Measurements from ENCODE around the gene TM2D3. TPM values are rescaled to one million over a fixed set of nuclear protein-coding genes. Genes with fewer than 3 reads are reported as not detected.
A peak's percentile ranks its signal among the peaks of the same experiment; 100 is the strongest.

Gene TM2D3
- total RNA-seq, 1 experiment from 2014 or later: 23.1 TPM

GRCh38 chr15:101641129-101641764, 10.9 kb downstream of the TM2D3 start:
- Mint-ChIP-seq H3K27ac (peak overlapping the region; percentile 74; the same call in 1 of the 2 replicates), H3K27me3 (ENCODE audit: low read depth) (no peaks in the 10 kb centered on the region), H3K9me3 (no peaks in the 10 kb centered on the region), H3K4me3 (no peak overlapping the region), H3K4me1 (peaks cover 23% of the 10 kb centered on the region), H3K36me3 (peaks cover 31% of the 10 kb centered on the region)
- ChIA-PET POLR2A (no interaction called here), CTCF (interaction anchor here (0.6 to 2.9 kb wide), 18 partner anchors 12 to 745 kb away, joined by 3 to 14 read pairs (median 3); partner anchors contain the start of gene TARS3)
- DNase-seq (ENCODE audit: low spot score) (peak; percentile 76), ATAC-seq (peak; percentile 42)
- TF ChIP-seq IRF2 (CRISPR knock-in tag; IDR thresholded peaks at IDR 0.05; ENCODE audit: borderline replicate concordance, low read depth) (no peak), MYBL2 (CRISPR knock-in tag; IDR thresholded peaks at IDR 0.05) (no peak), CTCF (IDR thresholded peaks at IDR 0.05) (peak; percentile 92)
- TF ChIP-seq, protein P1, sequence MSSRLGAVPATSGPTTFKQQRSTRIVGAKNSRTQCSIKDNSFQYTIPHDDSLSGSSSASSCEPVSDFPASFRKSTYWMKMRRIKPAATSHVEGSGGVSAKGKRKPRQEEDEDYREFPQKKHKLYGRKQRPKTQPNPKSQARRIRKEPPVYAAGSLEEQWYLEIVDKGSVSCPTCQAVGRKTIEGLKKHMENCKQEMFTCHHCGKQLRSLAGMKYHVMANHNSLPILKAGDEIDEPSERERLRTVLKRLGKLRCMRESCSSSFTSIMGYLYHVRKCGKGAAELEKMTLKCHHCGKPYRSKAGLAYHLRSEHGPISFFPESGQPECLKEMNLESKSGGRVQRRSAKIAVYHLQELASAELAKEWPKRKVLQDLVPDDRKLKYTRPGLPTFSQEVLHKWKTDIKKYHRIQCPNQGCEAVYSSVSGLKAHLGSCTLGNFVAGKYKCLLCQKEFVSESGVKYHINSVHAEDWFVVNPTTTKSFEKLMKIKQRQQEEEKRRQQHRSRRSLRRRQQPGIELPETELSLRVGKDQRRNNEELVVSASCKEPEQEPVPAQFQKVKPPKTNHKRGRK (CRISPR knock-in tag; IDR thresholded peaks at IDR 0.05; ENCODE audit: borderline replicate concordance): no peak

DNA sequence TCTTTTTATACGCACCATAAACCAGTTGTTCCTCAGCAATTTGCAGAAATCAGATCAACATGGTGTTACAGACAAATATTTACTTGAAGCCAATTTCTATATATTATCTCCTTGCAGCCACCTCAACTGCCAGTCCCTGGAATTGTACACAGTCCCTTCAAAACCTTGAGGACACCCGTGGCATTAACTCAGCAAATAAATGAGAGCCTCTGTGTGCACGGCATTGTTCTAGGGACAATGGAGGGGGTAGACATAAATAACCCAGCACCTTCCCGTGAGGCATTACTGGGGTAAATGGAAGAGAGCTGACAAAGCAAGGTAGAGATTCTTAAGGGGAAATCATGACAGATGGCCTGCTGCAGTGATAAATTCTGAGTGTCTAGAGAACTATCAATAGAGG, 12.5 kb downstream of the TM2D3 start:
- H3K27me3 Mint-ChIP-seq (ENCODE audit: low read depth): no peaks in the 10 kb centered on the region
- H3K4me1 Mint-ChIP-seq: peaks cover 23% of the 10 kb centered on the region
- H3K4me3 Mint-ChIP-seq: no peak overlapping the region
- ATAC-seq: no peak
- DNase-seq (ENCODE audit: low spot score): no peak
- H3K36me3 Mint-ChIP-seq: peaks cover 18% of the 10 kb centered on the region
- no peak for TF ChIP-seq ELF4 (CRISPR knock-in tag; IDR thresholded peaks at IDR 0.05; ENCODE audit: low read depth)
- no peak for TF ChIP-seq USF2 (CRISPR knock-in tag; IDR thresholded peaks at IDR 0.05)
- TF ChIP-seq, protein P2, sequence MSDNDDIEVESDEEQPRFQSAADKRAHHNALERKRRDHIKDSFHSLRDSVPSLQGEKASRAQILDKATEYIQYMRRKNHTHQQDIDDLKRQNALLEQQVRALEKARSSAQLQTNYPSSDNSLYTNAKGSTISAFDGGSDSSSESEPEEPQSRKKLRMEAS (CRISPR knock-in tag; IDR thresholded peaks at IDR 0.05): no peak
- TF ChIP-seq E2F4 (CRISPR knock-in tag; IDR thresholded peaks at IDR 0.05; ENCODE audit: borderline replicate concordance, low read depth): no peak
- ChIA-PET POLR2A (no interaction called here), CTCF (interaction anchor here (0.9 to 1.7 kb wide), 3 partner anchors 23 to 319 kb away, joined by 3 to 4 read pairs (median 3); no protein-coding TSS in a partner anchor)
- H3K27ac Mint-ChIP-seq: no peak overlapping the region
- H3K9me3 Mint-ChIP-seq: no peaks in the 10 kb centered on the region

DNA sequence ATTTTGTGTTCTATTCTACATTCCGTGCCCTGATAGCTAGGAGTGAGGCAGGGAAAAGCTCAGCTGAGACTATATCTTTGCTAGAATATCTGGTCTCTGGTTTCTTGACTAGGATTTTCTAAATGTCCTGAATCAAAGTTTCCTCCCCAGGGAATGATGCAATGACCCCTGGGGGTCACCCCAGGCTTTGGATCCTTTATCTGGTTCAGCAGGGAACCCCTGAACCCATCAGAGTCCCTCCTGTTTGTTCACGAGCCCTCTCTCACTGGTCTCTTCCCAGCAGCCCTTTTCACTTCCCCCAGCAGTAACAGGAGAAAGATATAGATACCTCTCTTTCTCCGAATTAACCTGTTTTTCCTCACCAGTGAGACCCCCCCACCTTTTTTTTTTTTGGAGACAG, 14.3 kb downstream of the TM2D3 start:
- no peak overlapping the region for H3K27ac Mint-ChIP-seq
- H3K9me3 Mint-ChIP-seq: no peaks in the 10 kb centered on the region
- DNase-seq (ENCODE audit: low spot score) (no peak), ATAC-seq (peak; percentile 22; the same call in 1 of the 2 replicates)
- CTCF ChIA-PET: interaction anchor here (0.9 to 1.2 kb wide), 3 partner anchors 22 to 318 kb away, joined by 3 read pairs; no protein-coding TSS in a partner anchor
- peaks cover 23% of the 10 kb centered on the region for H3K4me1 Mint-ChIP-seq
- H3K4me3 Mint-ChIP-seq: no peak overlapping the region
- H3K36me3 Mint-ChIP-seq: peaks cover 11% of the 10 kb centered on the region; the same call in 1 of the 2 replicates
- no peaks in the 10 kb centered on the region for H3K27me3 Mint-ChIP-seq (ENCODE audit: low read depth)
- POLR2A ChIA-PET: no interaction called here
- TF ChIP-seq ZNF423 (CRISPR knock-in tag; IDR thresholded peaks at IDR 0.05) (peak; percentile 72), PREB (CRISPR knock-in tag; IDR thresholded peaks at IDR 0.05; ENCODE audit: borderline replicate concordance) (no peak)

Measured in WTC11 (cell line).